H9 (cell line): ENCODE results near the gene CMTM4. TPM values are rescaled to one million over a fixed set of nuclear protein-coding genes. Genes with fewer than 3 reads are reported as not detected.
"Not testable (repeated sequence)": the region's sequence is repeated elsewhere in the genome, so short reads cannot be mapped to it uniquely, and the experiment has no call there.

Experiments used
- DNase-seq: peaks from one replicate; pipeline ENCODE4 v3.0.0-alpha.2; 2017
- H2AFZ ChIP-seq: one replicate; pipeline ENCODE4 v1.6.1; 2013; ENCODE audit warnings: mild to moderate bottlenecking, low read length, control low read depth, moderate library complexity
- H2AK5ac ChIP-seq: 2 replicates; pipeline ENCODE4 v1.6.1; 2013; ENCODE audit warnings: low read length, control low read depth, mixed read lengths; ENCODE audit not compliant: insufficient read length
- H2BK120ac ChIP-seq: one replicate; pipeline ENCODE4 v1.6.1; 2013; ENCODE audit warnings: low read depth, mild to moderate bottlenecking, low read length, control low read depth, inconsistent platforms; ENCODE audit not compliant: poor library complexity, severe bottlenecking
- H2BK12ac ChIP-seq: 2 replicates; pipeline ENCODE4 v1.6.1; 2013; ENCODE audit warnings: low read length, control low read depth, mixed read lengths, low read depth; ENCODE audit not compliant: insufficient read length
- H2BK15ac ChIP-seq: 2 replicates; pipeline ENCODE4 v1.6.1; 2013; ENCODE audit warnings: low read depth, low read length, control low read depth
- H2BK20ac ChIP-seq: one replicate; pipeline ENCODE4 v1.6.1; 2013; ENCODE audit warnings: low read depth, mild to moderate bottlenecking, low read length, control low read depth, inconsistent platforms; ENCODE audit not compliant: poor library complexity, severe bottlenecking
- H2BK5ac ChIP-seq: 2 replicates; pipeline ENCODE4 v1.6.1; 2013; ENCODE audit warnings: low read length, control low read depth, mixed read lengths; ENCODE audit not compliant: insufficient read length
- H3K14ac ChIP-seq: 2 replicates; pipeline ENCODE4 v1.6.1; 2013; ENCODE audit warnings: low read length, control low read depth; ENCODE audit not compliant: insufficient read depth
- H3K18ac ChIP-seq: 2 replicates; pipeline ENCODE4 v1.6.1; 2013; ENCODE audit warnings: low read depth, mild to moderate bottlenecking, mixed read lengths, low read length, control low read depth; ENCODE audit not compliant: insufficient read length
- H3K23ac ChIP-seq: 2 replicates; pipeline ENCODE4 v1.6.1; 2013; ENCODE audit warnings: low read length, control low read depth, mixed read lengths, low read depth; ENCODE audit not compliant: insufficient read length
- H3K23me2 ChIP-seq: 2 replicates; pipeline ENCODE4 v1.6.1; 2013; ENCODE audit warnings: low read depth, mild to moderate bottlenecking, mixed read lengths, low read length, control low read depth; ENCODE audit not compliant: insufficient read length, poor library complexity, severe bottlenecking
- H3K27ac ChIP-seq: 2 replicates; pipeline ENCODE4 v1.5.1; 2013; ENCODE audit warnings: low read length, control low read depth, mixed read lengths, low read depth; ENCODE audit not compliant: insufficient read length
- H3K27me3 ChIP-seq: 2 replicates; pipeline ENCODE4 v1.6.1; 2013; ENCODE audit warnings: low read length, control low read depth, inconsistent platforms; ENCODE audit not compliant: insufficient read depth
- H3K4ac ChIP-seq: 2 replicates; pipeline ENCODE4 v1.6.1; 2013; ENCODE audit warnings: low read depth, mild to moderate bottlenecking, control low read depth, inconsistent platforms, low read length, moderate library complexity
- H3K4me1 ChIP-seq: 2 replicates; pipeline ENCODE4 v1.6.1; 2013; ENCODE audit warnings: low read length, control low read depth, inconsistent platforms; ENCODE audit not compliant: insufficient read depth
- H3K4me2 ChIP-seq: 2 replicates; pipeline ENCODE4 v1.6.1; 2013; ENCODE audit warnings: low read length, control low read depth, mixed read lengths; ENCODE audit not compliant: insufficient read length, insufficient read depth
- H3K56ac ChIP-seq: 2 replicates; pipeline ENCODE4 v1.6.1; 2013; ENCODE audit warnings: low read depth, mild to moderate bottlenecking, mixed read lengths, low read length, control low read depth; ENCODE audit not compliant: insufficient read length
- H3K79me1 ChIP-seq: 2 replicates; pipeline ENCODE4 v1.6.1; 2013; ENCODE audit warnings: low read depth, mild to moderate bottlenecking, moderate library complexity, low read length, control low read depth, inconsistent platforms; ENCODE audit not compliant: insufficient read depth, poor library complexity, severe bottlenecking
- H3K79me2 ChIP-seq: 2 replicates; pipeline ENCODE4 v1.6.1; 2013; ENCODE audit warnings: low read length, control low read depth, inconsistent platforms; ENCODE audit not compliant: insufficient read depth
- H3K9ac ChIP-seq: 2 replicates; pipeline ENCODE4 v1.6.1; 2013; ENCODE audit warnings: low read length, control low read depth, mixed read lengths; ENCODE audit not compliant: insufficient read length; ENCODE audit errors: extremely low read depth
- H3K9me3 ChIP-seq: one replicate; pipeline ENCODE4 v1.6.1; 2013; ENCODE audit warnings: low read depth, low read length, inconsistent platforms; ENCODE audit not compliant: control insufficient read depth
- H3T11ph ChIP-seq: one replicate; pipeline ENCODE4 v1.6.1; 2013; ENCODE audit warnings: mild to moderate bottlenecking, low read length, control low read depth, inconsistent platforms
- H4K20me1 ChIP-seq: one replicate; pipeline ENCODE4 v1.6.1; 2013; ENCODE audit not compliant: control insufficient read depth, insufficient read length, insufficient read depth
- H4K5ac ChIP-seq: 2 replicates; pipeline ENCODE4 v1.6.1; 2013; ENCODE audit warnings: low read depth, mild to moderate bottlenecking, mixed read lengths, low read length, control low read depth; ENCODE audit not compliant: insufficient read length
- H4K8ac ChIP-seq: replicated peaks from 2 replicates; pipeline ENCODE4 v1.6.1; 2013; ENCODE audit warnings: low read length, control low read depth, mixed read lengths, low read depth; ENCODE audit not compliant: insufficient read length
- H4K91ac ChIP-seq: 2 replicates; pipeline ENCODE4 v1.6.1; 2013; ENCODE audit warnings: low read depth, mild to moderate bottlenecking, moderate library complexity, mixed read lengths, low read length, control low read depth; ENCODE audit not compliant: insufficient read length
- H3K27ac Mint-ChIP-seq, 3 experiments: 2 replicates in 2 of 3; 3 replicates in 1 of 3; pipeline ENCODE4 v1.8.0; 2020 to 2021; ENCODE audit warnings: mixed read lengths in 3 of 3, mild to moderate bottlenecking in 1 of 3, moderate library complexity in 1 of 3
- H3K27me3 Mint-ChIP-seq: 2 replicates; pipeline ENCODE4 v1.8.0; 2021; ENCODE audit warnings: low read depth, mild to moderate bottlenecking, moderate library complexity, mixed read lengths
- H3K36me3 Mint-ChIP-seq, 3 experiments: 2 replicates in 2 of 3; 3 replicates in 1 of 3; pipeline ENCODE4 v1.8.0; 2020 to 2021; ENCODE audit warnings: low read depth in 3 of 3, mixed read lengths in 3 of 3; ENCODE audit not compliant: insufficient read depth in 1 of 3
- H3K4me1 Mint-ChIP-seq, 2 experiments: 2 replicates each; pipeline ENCODE4 v1.8.0; 2020; ENCODE audit warnings: mixed read lengths in 2 of 2
- H3K4me3 Mint-ChIP-seq, 2 experiments: 2 replicates in 1 of 2; 3 replicates in 1 of 2; pipeline ENCODE4 v1.8.0; 2020 to 2021; ENCODE audit warnings: mild to moderate bottlenecking in 2 of 2, mixed read lengths in 2 of 2, moderate library complexity in 1 of 2
- H3K9me3 Mint-ChIP-seq, 2 experiments: 2 replicates in 1 of 2; 3 replicates in 1 of 2; pipeline ENCODE4 v1.8.0; 2020; ENCODE audit warnings: mild to moderate bottlenecking in 2 of 2, mixed read lengths in 2 of 2, moderate library complexity in 1 of 2
- WGBS: extraction: QIAGEN DNeasy Blood & Tissue Kit; methylation state at CpG from one replicate; pipeline ENCODE4 v1.1.7; 2013; ENCODE audit warnings: missing lambda C conversion rate, low lambda C conversion rate, mixed read lengths; ENCODE audit not compliant: insufficient read length; ENCODE audit errors: extremely low coverage; 5-methylcytosine and 5-hydroxymethylcytosine counted together
- total RNA-seq: library from RNA; stranded (reverse); gene quantifications from 2 replicates; pipeline ENCODE4 v1.2.1, GENCODE V29; 2021
- TF ChIP-seq, protein P1 (sequence below): fragments of 200-600 bp; sonication (generic); conservative IDR thresholded peaks from 3 replicates; pipeline ENCODE4 v1.8.0; 2021; ENCODE audit warnings: antibody characterized with exemption, mild to moderate bottlenecking

CMTM4 gene
- total RNA-seq, 1 experiment from 2014 or later = 40.5 TPM

GRCh38 chr16:66662445-66663194 is 33.9 kb downstream of the CMTM4 start:
- no peaks in the 10 kb centered on the region for H3K27me3 ChIP-seq
- Mint-ChIP-seq H3K27me3 (no peaks in the 10 kb centered on the region), H3K9me3 (no peaks in the 10 kb centered on the region), H3K4me1 (peaks cover 16 to 24% of the 10 kb centered on the region in 2 experiments), H3K27ac (peak overlapping the region; percentile 2 to 63 (median 8); a peak in 4 of 7 replicates), H3K36me3 (peaks cover 0 to 2% (median 2%) of the 10 kb centered on the region in 3 experiments; a peak in 2 of 7 replicates), H3K4me3 (no peak overlapping the region)
- H3K9ac ChIP-seq = no peak overlapping the region
- no peak overlapping the region for H3T11ph ChIP-seq
- H4K8ac ChIP-seq = no peak overlapping the region
- no peak overlapping the region for H2BK5ac ChIP-seq
- no peaks in the 10 kb centered on the region for H4K20me1 ChIP-seq
- H3K14ac ChIP-seq = no peak overlapping the region
- no peak overlapping the region for H4K91ac ChIP-seq
- no peak overlapping the region for H2BK12ac ChIP-seq
- peaks cover 5% of the 10 kb centered on the region for H3K79me1 ChIP-seq
- H2BK15ac ChIP-seq = no peak overlapping the region
- no peak overlapping the region for H2BK20ac ChIP-seq
- no peak overlapping the region for H2AFZ ChIP-seq
- peaks cover 2% of the 10 kb centered on the region; the same call in 1 of the 2 replicates for H3K4me1 ChIP-seq
- no peak overlapping the region for H2AK5ac ChIP-seq
- H3K9me3 ChIP-seq = no peaks in the 10 kb centered on the region
- no peak overlapping the region for H2BK120ac ChIP-seq
- no peak overlapping the region for H3K27ac ChIP-seq
- no peak overlapping the region for H3K4me2 ChIP-seq
- H3K18ac ChIP-seq = no peak overlapping the region
- H3K56ac ChIP-seq = no peak overlapping the region
- no peak overlapping the region for H4K5ac ChIP-seq
- no peak overlapping the region for H3K4ac ChIP-seq
- H3K23ac ChIP-seq = no peak overlapping the region
- DNase-seq = no peak
- WGBS = no CpG with 5 or more reads among the region's 7 CpGs
- TF ChIP-seq, protein P1, sequence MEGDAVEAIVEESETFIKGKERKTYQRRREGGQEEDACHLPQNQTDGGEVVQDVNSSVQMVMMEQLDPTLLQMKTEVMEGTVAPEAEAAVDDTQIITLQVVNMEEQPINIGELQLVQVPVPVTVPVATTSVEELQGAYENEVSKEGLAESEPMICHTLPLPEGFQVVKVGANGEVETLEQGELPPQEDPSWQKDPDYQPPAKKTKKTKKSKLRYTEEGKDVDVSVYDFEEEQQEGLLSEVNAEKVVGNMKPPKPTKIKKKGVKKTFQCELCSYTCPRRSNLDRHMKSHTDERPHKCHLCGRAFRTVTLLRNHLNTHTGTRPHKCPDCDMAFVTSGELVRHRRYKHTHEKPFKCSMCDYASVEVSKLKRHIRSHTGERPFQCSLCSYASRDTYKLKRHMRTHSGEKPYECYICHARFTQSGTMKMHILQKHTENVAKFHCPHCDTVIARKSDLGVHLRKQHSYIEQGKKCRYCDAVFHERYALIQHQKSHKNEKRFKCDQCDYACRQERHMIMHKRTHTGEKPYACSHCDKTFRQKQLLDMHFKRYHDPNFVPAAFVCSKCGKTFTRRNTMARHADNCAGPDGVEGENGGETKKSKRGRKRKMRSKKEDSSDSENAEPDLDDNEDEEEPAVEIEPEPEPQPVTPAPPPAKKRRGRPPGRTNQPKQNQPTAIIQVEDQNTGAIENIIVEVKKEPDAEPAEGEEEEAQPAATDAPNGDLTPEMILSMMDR = peak; percentile 57
- 0 out of 2 replicates have a peak, but pooled peaks cover 2% of the 10 kb centered on the region for H3K79me2 ChIP-seq
- no peaks in the 10 kb centered on the region for H3K23me2 ChIP-seq

DNA sequence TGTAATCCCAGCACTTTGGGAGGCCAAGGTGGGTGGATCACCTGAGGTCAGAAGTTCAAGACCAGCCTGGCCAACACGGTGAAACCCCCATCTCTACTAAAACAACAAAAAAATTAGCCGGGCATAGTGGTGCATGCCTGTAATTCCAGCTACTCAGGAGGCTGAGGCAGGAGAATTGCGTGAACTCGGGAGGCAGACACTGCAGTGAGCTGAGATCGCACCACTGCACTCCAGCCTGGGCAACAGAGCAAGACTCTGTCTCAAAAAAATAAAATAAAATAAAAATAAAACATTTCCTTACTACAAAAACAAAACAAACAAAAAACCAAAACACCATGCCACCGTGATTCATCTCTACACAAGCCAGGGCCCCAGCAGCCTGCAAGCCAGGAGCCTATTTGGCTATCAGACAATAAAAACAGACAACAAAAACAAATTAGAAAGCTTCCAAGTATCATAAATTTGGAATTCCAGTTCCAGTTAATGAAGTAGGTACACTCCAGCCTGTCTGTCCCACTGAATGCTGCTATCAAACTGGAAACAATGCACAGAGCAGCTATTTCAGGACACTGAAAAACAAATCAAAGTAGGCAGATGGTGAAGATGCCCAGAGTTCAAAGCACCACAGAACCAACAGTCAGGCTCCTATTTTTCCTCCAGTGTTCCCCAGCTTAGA is 34.7 kb downstream of the CMTM4 start:
- not testable (repeated sequence) for H3K56ac ChIP-seq, H3K27me3 ChIP-seq, H3K4me1 ChIP-seq, H3K18ac ChIP-seq, H3K23ac ChIP-seq, H3K14ac ChIP-seq, H2BK15ac ChIP-seq, H3K4me2 ChIP-seq, H2BK120ac ChIP-seq, H2BK12ac ChIP-seq, H2BK5ac ChIP-seq, H3K4me3 Mint-ChIP-seq, H2AK5ac ChIP-seq, H2BK20ac ChIP-seq, H3K27me3 Mint-ChIP-seq, H4K20me1 ChIP-seq, H2AFZ ChIP-seq, H3T11ph ChIP-seq, H3K9me3 ChIP-seq, H3K9ac ChIP-seq, H3K4ac ChIP-seq, DNase-seq, H4K91ac ChIP-seq, H3K23me2 ChIP-seq, H4K8ac ChIP-seq, H3K79me2 ChIP-seq, H3K27ac ChIP-seq, H3K9me3 Mint-ChIP-seq, H4K5ac ChIP-seq, H3K36me3 Mint-ChIP-seq, H3K79me1 ChIP-seq
- Mint-ChIP-seq H3K4me1 (peaks cover 16 to 24% of the 10 kb centered on the region in 2 experiments), H3K27ac (peak overlapping the region in 1 of 3 experiments; percentile 63; a peak in 2 of 7 replicates)
- no CpG with 5 or more reads among the region's 6 CpGs for WGBS
